GM23338 (cell line): ENCODE results near the gene ADAP1.

Experiments used
- EZH2 ChIP-seq: fragments of 200-600 bp; sonication (generic); IDR thresholded peaks from one replicate; pipeline ENCODE4 v1.8.0; 2017; ENCODE audit warnings: antibody characterized with exemption, mild to moderate bottlenecking, low read depth; ENCODE audit not compliant: unreplicated experiment
- POLR2AphosphoS5 ChIP-seq: IDR thresholded peaks from 2 replicates; pipeline ENCODE4 v1.6.1; 2016; ENCODE audit warnings: antibody characterized with exemption, low read depth
- TF ChIP-seq, protein P1 (sequence below), 2 experiments: fragments of 200-600 bp in 1 of 2; sonication (generic) in 1 of 2; conservative IDR thresholded peaks; 2 replicates each; pipeline versions ENCODE4 v1.5.1 to v1.6.1; 2016 to 2017; ENCODE audit warnings: antibody characterized with exemption in 2 of 2, low read depth in 2 of 2, mild to moderate bottlenecking in 2 of 2, moderate library complexity in 1 of 2

DNA sequence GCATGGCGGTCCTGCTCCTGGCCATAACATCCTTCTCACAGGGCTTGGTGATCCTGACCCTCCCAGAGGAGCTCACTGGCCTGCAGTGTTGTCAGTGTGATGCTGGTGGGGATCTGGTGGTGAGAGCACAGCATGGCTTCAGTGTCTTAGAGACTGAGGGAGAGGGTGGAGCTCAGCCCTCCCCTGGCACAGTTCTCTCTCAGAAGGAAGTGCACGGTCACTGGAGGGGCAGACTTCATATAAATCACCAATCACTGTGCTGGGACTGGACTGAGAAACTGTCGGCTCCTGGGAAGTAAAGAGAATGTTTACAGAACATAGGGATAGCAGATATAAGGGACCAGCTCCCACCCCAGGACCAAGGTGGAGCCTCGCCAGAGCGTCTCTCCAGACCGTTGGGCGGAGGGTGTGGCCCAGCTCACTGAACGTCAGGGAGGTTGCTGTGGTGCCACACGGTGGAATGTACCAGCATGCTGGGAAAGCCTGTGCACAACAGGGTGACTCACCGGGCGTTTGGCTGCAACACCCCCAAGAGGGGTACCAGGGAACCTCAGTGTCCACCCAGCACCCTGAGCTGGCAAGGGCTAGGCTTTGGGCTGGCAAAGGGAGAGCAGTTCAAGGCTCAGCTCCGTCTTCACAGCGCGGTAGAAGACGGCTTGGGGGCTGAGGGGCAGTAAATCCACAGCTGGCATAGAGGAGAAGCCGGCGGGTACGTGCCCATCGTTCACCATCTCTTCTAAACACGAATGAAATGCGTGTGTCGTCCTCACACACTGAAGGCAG is 86.9 kb downstream of the ADAP1 start:
- TF ChIP-seq POLR2AphosphoS5 = no peak
- TF ChIP-seq, protein P1, sequence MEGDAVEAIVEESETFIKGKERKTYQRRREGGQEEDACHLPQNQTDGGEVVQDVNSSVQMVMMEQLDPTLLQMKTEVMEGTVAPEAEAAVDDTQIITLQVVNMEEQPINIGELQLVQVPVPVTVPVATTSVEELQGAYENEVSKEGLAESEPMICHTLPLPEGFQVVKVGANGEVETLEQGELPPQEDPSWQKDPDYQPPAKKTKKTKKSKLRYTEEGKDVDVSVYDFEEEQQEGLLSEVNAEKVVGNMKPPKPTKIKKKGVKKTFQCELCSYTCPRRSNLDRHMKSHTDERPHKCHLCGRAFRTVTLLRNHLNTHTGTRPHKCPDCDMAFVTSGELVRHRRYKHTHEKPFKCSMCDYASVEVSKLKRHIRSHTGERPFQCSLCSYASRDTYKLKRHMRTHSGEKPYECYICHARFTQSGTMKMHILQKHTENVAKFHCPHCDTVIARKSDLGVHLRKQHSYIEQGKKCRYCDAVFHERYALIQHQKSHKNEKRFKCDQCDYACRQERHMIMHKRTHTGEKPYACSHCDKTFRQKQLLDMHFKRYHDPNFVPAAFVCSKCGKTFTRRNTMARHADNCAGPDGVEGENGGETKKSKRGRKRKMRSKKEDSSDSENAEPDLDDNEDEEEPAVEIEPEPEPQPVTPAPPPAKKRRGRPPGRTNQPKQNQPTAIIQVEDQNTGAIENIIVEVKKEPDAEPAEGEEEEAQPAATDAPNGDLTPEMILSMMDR (conservative IDR thresholded peaks at IDR 0.05; ENCODE audit: low read depth in 2 of 2) = no peak
- no peak for TF ChIP-seq EZH2
